Measurements from ENCODE around the gene RAPGEF2.
"Not testable (repeated sequence)": the region's sequence is repeated elsewhere in the genome, so short reads cannot be mapped to it uniquely, and the experiment has no call there.

RAPGEF2 gene

DNA sequence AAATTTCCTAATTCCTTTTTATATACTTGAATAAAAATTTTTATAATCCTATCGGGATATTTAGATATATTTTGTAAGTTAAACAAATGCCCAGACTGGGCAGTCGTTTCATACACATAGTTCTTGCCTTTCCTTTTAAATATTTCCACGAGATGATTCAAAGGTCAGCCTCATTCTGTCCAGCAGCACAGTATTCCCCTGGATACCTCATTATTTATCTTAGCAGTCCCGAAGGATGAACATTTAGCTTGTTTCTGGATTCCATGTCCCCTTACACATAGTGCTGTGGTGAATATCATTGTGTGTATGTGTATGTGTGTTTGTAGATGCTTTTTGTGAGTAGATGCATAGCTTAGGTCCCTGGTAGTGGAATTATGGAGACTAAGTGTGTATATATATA is 38.3 kb downstream of the RAPGEF2 start:
- peak; percentile 10 for DNase-seq

DNA sequence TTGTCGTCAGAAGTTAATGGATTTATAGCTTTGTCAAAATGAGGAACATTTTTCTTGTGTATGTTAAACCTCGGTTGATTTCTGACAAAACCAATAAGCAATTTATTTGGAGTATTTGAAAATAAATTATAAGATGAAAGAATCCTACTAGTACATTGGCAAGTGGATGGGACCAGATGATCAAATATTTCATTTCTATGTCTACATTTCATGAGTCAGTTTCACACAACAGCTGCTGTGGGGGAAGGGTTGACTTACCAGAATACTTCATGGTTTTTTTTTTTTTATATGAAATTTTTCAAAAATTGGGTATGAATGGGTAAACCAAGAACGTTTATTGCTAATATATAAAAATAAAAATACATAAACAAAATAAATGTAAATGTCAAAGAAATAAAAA is 39.4 kb downstream of the RAPGEF2 start:
- peak; percentile 39 for DNase-seq

DNA sequence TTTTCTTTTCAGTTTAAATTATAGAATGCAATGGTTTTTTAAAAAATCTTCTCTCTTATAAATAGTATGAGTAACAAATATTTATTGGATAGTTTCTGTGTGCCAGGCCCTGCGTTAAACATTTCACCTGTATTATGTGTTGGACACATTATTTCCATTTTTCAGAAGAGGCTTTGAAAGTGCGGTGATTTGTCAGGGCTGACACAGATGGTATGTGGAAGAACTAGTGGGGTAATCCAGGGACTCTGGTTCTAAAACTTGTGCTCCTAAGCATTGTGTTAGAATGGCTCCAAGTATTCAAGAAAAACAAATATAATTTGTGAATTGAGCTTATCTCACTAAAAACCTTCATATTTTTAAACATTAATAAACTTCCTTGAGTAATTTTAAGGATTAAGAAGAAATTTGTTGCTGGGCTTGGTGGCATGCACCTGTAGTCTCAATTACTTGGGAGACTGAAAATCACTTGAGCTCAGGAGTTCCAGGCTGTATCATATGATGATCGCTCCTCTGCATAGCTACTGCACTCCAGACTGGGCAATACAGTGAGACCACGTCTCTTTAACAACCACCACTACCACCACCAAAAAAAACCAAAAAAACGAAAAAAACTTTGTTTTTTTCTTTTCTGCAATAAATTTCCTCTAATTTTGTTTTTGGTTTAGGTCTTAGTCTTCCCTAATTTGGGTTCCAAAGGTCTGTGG is 40.0 kb downstream of the RAPGEF2 start:
- DNase-seq = no peak

DNA sequence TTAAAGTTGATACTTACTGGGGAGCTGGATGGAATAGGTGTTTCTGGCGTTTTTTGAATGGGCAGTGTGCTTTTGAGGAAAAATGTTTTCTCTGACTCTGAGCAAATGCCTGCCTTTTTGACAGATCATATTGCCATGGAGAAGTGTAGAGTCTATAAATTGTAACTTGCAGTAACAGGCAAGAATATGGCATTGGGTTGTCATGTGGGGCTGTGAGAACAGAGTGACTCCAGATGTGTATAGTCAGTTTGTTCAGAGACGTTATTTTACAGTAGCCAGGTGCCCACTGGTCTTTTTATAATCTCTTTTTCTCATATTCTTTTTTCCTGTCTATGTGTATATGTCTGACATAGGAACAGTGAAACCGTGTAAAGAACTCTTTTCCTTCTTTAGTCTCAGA is 40.8 kb downstream of the RAPGEF2 start:
- no peak for DNase-seq

DNA sequence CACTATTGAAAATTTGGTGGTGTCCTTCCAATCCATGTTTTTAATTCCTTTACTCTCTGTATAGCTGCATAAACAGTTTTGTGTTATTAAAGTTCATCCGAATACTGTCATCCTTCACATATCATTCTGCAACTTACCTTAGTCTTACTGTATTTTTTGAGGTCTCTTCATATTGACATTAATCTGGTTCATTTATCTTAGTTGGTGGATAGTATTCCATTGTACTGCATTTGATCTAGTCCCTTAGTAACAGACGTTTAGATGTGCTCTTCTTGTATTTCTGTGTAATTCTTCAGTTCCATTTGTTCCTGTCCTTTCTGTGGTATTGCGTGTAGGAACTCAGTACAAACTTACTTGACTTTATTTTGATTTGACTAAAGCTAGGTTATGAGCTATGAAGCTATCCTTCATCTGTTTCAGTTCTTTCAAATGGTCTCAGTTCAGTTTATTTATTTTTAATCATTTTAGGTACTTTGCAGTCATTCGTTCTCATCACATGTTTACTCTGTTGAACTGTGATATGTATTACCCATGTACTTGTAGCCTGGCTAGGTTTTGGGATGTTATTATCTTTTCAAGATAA is 41.3 kb downstream of the RAPGEF2 start:
- DNase-seq = no peak

DNA sequence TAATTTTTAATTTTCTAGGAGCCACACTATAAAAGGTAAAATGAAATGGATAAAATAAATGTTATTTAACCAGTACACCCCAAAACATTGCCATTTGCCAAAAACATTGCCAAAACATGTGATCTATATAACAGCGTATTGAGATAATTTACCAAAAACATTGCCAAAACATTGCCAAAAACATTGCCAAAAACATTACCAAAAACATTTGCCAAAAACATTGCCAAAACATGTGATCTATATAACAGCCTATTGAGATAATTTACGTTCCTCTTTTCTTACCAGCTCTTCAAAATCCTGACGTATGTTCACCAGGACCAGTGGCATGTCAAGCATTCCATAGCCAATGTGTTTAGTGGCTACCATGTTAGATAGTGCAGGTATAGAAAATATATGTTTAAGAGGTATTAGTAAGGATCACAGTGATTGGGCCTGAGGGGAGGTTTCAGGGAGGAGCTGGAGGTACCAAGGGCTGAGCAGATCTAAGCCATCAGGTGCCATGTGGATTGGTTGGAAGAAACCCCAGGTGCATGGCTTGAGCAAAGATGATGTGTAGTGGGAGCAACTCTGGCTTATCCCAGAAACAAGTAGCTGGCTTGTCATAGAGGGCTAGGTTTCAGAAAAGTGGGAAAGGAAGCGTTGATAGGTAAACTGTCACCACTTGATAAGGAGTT is 42.6 kb downstream of the RAPGEF2 start:
- no peak for DNase-seq

DNA sequence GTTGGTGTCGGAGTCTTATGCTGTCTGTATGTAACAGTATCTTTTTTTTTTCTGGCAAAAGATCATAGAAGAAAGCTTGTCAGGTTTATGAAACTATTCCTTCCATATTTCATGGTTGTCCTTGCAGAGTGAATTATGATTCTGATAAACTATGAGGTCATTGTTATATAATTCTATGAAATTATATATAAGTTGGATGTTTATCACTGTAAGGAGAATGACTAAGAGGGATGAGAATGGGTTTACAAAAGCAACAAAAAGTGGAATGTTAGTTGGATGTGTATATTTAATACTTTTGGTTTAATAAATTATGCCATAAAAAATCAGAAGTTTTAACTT is 43.1 kb downstream of the RAPGEF2 start:
- no peak for DNase-seq

DNA sequence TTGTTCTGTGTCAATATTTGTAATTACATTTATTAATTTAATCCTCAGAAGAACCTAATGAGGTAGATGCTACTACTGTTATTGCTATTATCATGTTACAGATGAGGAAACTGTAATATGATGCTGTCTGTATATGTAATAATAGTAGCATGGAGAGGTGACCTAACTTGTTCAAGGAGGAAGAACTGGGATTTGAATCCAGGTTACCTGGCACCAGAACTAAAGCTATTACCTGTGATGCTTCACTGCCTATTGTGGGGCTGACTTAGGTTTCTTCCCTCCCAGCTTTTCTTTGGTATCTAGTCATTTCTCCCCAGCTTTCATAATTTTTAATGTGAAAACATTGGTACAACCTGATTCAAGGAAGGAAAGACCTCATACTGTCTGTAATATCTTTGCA is 43.6 kb downstream of the RAPGEF2 start:
- no peak for DNase-seq

DNA sequence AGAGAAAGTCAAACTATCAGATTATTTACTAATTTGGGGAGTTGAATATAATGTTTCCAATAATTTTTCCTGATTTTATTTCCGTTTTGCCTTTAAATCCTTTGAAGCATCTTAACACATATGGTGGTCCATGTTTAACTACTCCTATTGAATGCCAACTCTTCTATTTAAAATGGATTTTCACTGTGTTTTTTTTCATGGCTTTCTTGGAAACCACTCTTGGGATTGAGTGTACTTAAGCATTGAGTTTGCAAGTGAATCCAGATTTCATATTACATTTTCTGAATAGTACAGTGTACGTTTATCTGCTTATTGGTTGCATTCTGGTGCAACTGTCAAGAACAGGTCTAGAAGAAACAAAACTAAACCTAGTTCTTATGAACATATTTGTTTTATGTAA is 45.6 kb downstream of the RAPGEF2 start:
- DNase-seq = no peak

DNA sequence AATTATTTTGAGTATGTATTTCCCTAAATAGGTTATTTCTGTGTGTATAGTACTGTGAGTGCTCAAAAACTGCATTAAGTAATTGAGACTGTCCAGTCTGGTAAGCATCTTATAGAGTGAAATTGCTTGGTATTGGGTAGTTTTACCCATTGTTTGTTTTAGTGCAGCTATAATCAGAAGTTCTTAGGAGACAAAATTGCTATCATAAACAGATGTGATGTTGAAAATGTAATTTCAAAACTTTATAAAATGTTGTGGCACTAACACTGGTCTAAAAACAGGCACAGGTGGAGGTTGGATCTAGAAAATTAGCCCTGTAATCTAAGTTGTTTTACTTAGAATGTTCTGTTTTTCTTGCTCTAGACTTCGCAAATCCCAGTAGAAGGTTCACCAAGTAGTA is 46.8 kb downstream of the RAPGEF2 start:
- DNase-seq = no peak

DNA sequence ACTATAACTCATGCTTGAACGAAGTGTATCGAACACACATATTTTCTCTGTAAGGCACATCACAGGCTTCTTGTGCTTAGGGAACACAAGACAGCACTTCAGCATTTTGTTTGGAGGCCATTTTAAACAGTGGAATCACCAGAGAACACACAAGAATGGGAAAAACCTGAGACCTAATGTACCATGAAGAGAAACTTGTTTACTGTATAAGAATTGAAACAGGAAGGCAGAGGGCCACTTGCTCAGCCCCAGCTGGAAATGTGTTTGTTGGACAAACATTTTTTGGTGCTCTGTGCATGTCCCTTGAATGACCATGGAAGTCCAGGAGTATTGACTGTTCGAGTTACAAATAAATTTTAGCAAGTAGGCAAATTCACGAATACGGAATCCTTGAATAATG is 47.5 kb downstream of the RAPGEF2 start:
- DNase-seq = no peak

DNA sequence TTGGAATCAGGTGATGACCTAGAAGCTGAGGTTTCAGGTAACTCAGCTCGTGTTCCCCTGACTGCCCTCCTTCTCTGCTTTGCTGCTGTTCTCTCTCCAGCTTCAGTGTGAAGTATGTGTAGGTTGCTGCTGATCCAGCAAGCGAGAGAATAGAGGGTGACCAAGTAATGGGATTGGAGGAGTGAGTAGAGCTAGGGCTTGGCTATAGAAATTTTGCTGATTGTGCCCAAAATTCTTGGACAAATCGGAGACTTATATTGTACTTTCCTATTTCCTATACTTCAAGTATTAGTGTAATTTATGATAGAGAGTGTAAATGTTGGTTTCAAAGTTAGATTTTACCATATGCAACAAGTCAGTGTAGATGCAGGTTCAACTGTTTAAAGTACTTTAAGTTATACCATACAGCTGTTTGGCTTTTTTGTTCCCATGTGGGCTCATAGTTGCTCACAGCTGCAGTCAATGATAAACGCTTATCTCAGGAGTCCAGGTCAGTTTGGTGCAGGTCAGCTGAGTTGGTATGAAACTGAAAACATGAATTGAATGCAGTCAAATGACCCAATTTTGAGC is 48.0 kb downstream of the RAPGEF2 start:
- no peak for DNase-seq

DNA sequence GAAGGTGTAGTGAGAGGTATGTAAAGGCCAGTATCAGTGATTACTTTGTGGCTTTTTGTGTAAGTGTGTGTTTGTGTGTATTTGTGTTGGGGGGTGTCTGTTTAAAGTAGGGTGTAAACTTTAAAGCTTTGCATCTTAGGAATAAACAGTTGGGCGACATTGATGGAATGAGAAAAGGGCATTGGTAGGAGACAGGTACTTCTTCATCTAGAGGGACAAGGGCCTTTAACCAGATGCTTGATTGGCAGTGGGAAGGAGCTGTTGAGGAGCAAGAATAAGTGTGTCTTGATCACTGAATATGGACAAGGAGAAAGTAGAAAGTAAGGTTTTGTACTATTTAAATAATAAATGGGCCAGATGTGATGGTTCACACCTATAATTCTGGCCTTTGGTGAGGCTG is 48.8 kb downstream of the RAPGEF2 start:
- no peak for DNase-seq

DNA sequence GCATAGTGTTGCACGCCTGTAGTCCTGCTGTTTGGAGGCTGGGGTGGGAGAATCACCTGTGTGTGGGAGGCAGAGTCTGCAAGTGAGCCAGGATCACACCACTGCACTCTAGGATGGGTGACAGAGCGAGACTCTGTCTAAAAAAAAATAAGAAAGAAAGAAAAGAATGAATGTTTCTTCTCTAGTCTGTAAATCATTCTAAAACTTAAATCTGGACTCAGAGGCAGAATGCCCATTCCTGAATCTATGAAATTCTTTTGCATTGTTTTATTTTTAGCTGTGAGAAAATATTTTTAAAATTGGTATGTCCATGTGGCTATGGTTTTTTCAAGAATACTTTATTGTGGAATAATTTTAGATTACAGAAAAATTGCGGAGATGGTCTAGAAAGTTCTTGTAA is 49.3 kb downstream of the RAPGEF2 start:
- no peak for DNase-seq

DNA sequence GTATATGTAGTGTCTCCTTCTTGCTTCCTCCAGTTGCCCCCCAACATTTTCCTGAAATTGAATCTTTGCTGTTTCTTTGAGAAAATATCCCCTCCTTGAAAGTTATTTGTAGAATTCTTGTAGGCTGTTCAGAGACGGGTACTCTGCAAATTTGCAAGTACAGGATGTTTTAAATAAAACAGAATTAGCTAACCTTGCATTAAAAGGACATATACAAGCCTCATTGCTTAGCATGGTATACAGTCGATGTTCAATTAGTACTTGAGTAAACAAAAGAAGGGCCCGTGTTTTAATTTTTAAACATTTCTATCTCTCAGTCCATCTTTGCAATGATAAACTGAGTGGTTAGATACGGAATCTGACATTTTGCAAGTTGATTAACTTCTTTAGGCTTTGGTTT is 50.8 kb downstream of the RAPGEF2 start:
- DNase-seq = no peak

DNA sequence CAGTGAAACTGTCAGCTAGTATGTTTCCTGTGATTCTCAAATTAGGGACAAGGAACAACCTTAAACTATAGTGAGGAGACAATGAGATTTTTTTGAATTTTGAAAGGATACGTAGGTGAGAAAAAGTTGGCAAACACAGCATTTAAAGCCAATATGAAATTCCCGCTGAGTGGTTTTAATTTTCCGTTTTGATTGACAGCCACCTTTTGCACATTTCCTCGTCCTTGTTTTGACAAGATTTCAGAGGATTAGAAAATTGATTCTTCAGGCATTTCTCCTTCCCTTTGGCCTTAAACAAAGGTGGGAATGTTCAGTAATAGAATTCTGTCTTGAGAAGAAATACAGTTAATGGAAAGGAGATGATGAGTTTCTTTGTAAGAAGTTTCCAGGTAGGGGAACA is 52.2 kb downstream of the RAPGEF2 start:
- DNase-seq = no peak

DNA sequence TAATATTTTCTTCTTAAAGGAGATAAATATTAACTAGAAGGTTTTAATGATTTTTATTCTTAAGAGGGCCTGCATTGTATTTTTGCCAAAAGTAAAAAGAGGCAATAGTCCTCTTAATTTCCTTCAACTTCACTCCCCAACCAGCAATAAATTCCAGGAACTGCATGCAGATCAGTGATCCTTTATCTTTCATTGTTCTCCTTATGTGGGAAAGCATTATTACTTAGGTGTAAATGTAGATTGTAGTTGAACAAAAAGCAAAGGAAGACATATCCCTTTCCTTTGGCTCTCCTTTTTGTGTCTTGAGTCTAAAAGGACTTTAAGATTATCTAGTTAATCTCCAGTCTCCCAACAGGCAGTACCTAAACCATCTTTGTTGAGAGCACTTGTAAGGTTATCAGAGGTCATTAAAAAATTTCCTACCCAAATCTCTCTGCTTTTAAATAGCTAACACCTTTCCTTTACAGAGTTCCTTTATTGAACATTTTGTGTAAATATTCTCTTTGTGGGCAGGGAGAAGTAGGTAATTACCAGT is 55.3 kb downstream of the RAPGEF2 start:
- no peak for DNase-seq

DNA sequence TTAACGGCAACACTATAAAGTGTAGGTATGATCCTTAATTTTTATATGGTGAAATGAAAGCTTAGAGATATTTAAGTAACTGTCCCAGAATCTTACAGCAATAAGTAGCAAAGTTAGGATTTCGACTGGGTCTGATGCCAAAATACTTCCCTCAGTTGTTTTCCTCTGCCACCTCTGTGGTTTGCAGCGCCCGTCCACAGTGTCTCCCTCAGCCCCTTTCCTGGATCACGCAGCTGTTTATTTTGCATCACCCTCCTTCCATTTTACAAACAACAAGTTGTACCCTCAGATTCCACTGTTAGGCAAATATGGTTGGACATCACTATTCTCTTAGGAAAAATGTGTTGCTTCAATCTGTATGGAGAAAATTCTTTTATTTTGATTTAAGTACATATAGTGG is 56.1 kb downstream of the RAPGEF2 start:
- no peak for DNase-seq

DNA sequence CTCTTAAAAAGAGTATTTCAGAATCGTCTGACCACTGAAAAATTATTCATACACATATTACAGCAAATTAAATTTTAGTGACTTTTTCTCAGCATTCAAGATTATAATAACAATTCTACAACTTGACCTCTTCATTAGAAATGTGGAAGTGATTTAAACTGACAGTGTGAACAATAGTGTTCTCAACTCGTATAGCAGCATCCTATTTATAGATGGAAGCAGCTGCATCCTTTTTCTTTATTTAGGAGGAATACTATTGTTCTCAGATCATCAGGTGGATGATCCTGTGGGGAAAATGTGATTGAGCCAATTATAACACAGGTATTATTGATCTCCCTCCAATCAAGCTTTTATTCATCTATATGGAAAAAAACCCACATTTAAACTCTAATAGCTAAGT is 56.7 kb downstream of the RAPGEF2 start:
- no peak for DNase-seq

DNA sequence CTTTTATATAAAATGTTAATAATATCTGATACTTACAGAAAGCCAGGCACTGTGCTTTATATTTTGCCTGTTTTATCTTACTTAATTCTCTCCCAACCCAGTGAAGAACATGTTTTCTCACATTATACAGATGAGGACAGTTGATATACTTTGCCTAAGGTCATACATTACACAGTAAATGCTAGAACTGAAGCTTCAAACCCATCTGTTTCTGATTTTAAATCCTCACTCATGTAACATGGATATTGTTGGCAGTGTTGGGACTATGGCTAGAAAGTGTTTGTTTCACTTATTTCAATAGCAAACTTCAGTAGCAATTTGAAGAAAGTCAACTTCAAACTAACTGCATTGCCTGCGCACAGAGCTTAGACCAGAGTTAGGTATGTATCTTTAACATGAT is 57.4 kb downstream of the RAPGEF2 start:
- DNase-seq = no peak

DNA sequence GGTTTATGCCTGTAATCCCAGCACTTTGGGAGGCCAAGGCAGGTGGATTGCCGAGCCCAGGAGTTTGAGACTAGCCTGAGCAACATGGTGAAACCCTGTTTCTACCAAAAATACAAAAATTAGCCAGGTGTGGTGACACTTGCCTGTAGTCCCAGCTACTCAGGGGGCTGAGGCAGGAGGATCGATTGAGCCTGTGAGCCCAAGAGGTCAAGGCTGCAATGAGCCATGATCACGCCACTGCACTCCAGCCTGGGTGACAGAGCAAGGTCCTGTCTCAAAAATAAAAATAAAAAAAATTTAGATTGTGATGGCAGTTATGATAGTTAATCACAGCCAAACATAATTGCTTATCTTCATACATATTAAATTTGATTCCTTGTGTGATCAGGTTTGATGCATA is 58.6 kb downstream of the RAPGEF2 start:
- not testable (repeated sequence) for DNase-seq

DNA sequence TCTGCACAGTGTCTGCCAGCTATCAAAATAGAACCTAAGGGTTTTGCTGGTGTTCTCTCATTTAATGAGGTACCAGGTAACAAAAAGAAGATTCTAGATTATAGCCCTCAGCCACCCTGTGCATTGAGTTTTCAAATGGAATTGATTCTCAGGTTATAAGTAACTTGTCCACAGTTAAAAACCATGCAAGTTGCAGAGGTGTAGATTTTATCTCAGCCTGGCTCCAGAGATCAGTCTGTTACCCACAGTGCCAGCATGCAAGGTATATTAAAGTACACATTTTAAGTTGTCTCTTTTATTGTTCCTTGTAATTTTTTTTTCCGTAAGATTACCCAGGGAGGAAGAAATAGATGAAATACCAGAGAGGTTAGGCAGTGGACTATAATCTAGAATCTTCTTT is 59.7 kb downstream of the RAPGEF2 start:
- DNase-seq = no peak

DNA sequence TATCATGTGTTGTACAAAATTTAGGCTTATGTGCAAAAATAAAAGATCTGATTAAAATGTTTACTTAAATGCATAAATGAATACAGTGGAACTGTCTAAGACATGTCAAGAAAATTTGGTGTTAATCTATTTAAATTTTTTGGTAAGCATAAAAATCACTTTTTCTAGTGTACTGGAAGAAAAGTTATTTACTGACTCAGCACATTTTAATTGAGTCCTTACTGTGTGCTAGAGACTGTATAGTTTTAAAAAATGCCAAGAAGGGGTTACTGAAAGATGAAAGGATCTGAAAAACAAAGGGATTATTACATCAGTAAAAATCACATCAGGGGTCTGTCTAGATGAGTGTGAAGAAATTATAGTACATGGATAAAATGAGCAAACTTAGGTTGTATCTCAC is 60.6 kb downstream of the RAPGEF2 start:
- no peak for DNase-seq

All from HCEC 1CT (cell line).